Fibroblast of mammary gland (primary cell): Measurements from ENCODE around the gene VAT1L.

ENCODE experiments used
- DNase-seq: peaks from one replicate; pipeline ENCODE4 v3.0.0-alpha.2; 2010; ENCODE audit warnings: low read depth
- H3K4me3 ChIP-seq: 2 replicates; pipeline ENCODE4 v1.5.1; 2011; ENCODE audit warnings: low read depth, mild to moderate bottlenecking, low read length, moderate library complexity; ENCODE audit not compliant: control insufficient read depth
- TF ChIP-seq, protein P1 (sequence below): conservative IDR thresholded peaks from 2 replicates; pipeline ENCODE4 v1.5.1; 2011; ENCODE audit warnings: low read depth, low read length, inconsistent platforms; ENCODE audit not compliant: control insufficient read depth, insufficient read depth

VAT1L gene

DNA sequence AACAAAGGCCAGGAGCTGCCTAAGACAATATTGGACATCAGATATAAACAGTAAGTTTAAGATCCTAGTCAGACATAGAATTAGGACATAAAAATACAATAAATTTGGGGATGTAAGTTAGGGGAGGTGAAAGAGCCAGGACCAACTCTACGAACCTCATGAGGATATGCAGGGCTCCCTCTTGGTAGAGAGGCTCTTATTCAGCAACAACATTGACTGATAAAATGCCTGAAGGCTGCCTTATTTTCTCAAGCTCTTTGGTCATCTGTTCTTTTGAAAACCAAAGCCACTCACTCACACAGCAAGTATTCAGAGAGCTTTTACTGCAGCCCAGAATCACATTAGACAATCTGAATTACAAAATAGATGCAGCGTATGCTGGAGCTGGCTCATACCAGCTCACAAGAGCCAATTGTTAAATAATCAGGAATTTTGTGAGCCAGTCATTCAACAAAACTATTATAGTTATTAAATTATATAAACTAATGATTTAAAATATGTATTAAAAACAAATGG lies 125.4 kb downstream of the VAT1L start:
- no peak for DNase-seq
- no peak overlapping the region for H3K4me3 ChIP-seq
- TF ChIP-seq, protein P1, sequence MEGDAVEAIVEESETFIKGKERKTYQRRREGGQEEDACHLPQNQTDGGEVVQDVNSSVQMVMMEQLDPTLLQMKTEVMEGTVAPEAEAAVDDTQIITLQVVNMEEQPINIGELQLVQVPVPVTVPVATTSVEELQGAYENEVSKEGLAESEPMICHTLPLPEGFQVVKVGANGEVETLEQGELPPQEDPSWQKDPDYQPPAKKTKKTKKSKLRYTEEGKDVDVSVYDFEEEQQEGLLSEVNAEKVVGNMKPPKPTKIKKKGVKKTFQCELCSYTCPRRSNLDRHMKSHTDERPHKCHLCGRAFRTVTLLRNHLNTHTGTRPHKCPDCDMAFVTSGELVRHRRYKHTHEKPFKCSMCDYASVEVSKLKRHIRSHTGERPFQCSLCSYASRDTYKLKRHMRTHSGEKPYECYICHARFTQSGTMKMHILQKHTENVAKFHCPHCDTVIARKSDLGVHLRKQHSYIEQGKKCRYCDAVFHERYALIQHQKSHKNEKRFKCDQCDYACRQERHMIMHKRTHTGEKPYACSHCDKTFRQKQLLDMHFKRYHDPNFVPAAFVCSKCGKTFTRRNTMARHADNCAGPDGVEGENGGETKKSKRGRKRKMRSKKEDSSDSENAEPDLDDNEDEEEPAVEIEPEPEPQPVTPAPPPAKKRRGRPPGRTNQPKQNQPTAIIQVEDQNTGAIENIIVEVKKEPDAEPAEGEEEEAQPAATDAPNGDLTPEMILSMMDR = no peak

DNA sequence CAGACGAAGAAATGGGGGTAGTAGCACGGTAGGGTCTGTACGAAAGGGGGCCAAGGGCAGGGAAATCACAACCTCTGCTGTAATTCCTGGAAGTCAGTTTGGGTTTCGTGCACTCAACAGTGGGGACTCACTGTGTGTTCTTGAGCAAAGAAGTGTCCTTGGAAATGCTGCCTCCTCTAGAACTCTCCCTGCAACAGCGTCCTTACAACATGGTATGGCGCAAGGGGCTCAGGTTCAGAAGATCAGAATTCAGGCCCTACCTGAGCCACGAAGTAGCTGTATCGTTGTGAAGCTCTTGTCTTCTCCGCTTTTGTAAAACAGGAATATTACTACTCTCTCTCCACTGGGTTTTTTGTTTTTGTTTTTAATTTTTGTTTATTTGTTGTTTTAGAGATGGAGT lies 127.7 kb downstream of the VAT1L start:
- TF ChIP-seq, protein P1 = no peak
- no peak overlapping the region for H3K4me3 ChIP-seq
- no peak for DNase-seq

DNA sequence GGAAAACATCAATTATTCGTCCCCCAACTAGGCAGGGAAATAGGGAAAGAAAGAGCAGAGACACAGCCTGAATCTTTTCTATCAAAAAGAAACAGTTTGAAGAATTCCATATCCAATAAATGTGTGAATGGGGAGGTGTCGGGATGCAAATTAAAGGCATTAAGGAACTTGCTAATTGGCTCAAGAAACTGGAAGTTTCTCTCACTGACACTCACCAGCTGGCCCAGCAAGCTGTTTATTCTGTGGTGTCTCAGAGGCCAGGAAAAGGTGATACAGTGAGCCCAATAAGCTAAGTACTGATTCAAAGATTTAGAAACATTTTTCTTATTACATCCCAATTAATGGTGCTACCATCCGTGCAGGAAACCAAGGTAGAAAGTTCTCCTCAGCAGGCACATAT lies 129.6 kb downstream of the VAT1L start:
- TF ChIP-seq, protein P1 = no peak
- no peak overlapping the region for H3K4me3 ChIP-seq
- DNase-seq = no peak

DNA sequence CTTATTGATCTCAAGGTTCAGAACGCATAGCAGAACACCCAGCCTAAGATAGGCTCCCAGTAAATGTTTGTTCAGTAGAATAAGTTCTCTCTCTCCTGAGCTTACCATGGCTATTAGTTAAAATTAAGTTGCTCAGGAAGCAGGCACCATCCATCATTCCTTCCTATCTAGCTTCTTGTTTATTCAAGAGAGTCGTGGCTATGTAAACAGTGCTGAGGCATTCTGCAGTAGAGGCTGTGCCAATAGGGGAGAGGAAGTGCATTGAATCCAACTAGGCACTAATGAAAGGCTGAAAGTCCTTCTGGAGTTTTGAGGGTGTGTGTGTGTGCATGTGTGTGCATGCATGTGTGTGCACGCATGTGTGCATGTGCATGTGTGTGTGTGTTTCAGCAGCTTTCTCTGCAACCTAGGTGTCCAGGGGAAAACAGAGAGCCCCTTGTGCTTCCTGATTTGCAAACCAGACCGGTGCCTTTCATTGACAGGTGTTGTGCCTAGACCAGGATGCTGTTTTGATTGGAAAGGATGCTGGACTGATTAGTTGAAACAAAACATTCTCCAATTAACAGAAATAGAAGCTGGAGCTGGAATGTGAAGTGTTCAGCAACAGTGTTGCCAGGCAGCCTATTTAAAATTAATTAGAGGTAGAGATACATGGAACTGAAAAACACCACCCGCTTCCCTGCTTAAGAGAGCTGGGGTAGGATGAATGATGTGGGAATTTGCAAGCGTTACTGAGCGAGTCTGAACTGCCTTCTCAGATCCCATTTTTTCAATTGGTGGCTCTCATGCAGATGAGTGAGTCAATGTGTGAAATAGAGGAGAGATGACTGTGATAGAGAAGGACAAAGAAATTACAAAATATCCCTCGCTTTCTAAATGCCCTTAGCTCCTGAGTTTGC lies 130.7 kb downstream of the VAT1L start:
- TF ChIP-seq, protein P1 = no peak
- H3K4me3 ChIP-seq = no peak overlapping the region
- no peak for DNase-seq

DNA sequence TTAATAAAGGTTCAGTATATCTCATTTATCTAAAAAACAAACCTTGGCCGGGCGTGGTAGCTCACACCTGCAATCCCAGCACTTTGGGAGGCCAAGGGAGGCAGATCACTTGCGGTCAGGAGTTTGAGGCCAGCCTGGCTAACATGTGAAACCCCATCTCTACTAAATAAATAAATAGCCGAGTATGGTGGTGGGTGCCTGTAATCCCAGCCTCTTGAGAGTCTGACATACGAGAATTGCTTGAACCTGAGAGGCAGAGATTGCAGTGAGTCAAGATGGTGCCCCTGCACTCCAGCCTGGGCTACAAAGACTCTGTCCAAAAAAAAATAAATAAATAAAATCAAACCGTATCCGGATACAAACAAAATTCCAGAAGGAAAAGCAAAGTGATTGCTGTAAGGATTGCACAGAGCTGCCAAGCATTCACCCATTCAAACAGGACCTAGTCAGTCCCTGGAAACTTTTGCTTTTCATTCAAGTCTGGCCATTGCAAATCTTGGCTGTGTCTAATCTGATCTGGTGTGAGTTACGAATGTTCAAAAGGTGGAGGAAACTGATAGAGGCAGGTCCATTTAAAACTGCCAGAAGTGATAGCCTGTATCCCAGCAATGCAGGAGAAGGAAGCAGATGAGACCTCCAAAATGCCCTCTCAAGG lies 131.5 kb downstream of the VAT1L start:
- no peak overlapping the region for H3K4me3 ChIP-seq
- TF ChIP-seq, protein P1 = no peak
- DNase-seq = no peak

DNA sequence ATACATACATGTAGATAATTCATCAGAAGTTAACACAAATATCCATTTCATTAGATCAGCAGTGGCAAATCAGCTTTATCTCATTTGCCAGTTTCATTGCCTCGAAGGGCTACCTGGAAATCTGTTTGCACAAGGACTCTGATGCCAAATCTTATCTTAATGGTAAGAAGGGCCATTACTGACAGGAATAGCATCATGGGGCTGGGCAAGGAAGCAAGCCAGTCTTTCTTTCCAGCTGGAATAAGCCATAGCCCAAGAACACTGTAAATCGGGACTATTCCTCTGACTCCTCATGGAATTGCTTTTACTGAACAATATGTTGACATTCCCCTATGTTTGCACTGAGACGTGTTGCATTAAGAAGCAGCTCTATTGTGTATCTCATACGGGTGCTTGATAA lies 132.6 kb downstream of the VAT1L start:
- DNase-seq = no peak
- H3K4me3 ChIP-seq = no peak overlapping the region
- TF ChIP-seq, protein P1 = no peak
